ENCODE results near the gene ACR. TPM values are rescaled to one million over a fixed set of nuclear protein-coding genes. Genes with fewer than 3 reads are reported as not detected.
"Not testable (repeated sequence)": the region's sequence is repeated elsewhere in the genome, so short reads cannot be mapped to it uniquely, and the experiment has no call there.

The ACR gene
- total and polyA plus RNA-seq, 2 of the 13 experiments (the other 11 are each of a cell fraction or from before 2014, with no cell fraction given): 0.15 TPM; not detected in 1

DNA sequence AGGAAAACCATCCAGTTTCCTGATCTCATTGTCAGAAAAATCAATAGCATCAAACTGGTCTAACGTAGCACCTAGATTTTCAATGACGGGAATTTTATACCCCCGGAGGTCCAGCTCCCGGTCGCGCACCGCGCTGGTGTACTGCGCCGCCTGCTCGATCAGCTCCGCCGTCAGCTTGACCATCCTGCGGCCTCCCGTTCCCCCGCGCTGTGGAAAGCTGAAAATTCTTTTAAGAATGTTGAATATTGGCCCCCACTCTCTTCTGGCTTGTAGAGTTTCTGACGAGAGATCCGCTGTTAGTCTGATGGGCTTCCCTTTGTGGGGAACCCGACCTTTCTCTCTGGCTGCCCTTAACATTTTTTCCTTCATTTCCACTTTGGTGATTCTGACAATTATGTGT, 17.2 kb downstream of the ACR start:
- H3K9ac ChIP-seq (ENCODE audit: insufficient read depth, low read depth, low read length); in situ Hi-C loops (cut with HindIII; ENCODE audit: extremely low pct_ligation_motif_present, low pct_unique_long_range_greater_than_20kb); FAIRE-seq; intact Hi-C loops (cut with micrococcal nuclease; ENCODE audit: unreplicated experiment); H3K9me3 ChIP-seq (ENCODE audit: low read length); H3K4me1 ChIP-seq (ENCODE audit: insufficient read depth, low read length); CTCF ChIA-PET (ENCODE audit: low intra/inter-chr PET ratio, low total read pairs); POLR2A ChIA-PET; H3K36me3 ChIP-seq (replicated peaks in 1 of 2; ENCODE audit: control insufficient read depth in 1 of 2, insufficient read depth in 2 of 2, low read length in 2 of 2); H3K4me3 ChIP-seq (replicated peaks in 1 of 3; ENCODE audit: insufficient read depth in 1 of 3, low read depth in 2 of 3, low read length in 3 of 3); H2AFZ ChIP-seq (ENCODE audit: low read length); ATAC-seq; H3K27me3 ChIP-seq (ENCODE audit: control insufficient read depth in 1 of 2, insufficient read depth in 2 of 2, low read length in 2 of 2); H3K4me2 ChIP-seq (ENCODE audit: low read depth, low read length); BruUV-seq (replicated peaks); H4K20me1 ChIP-seq (ENCODE audit: insufficient read depth, low read length); DNase-seq (ENCODE audit: low spot score); H3K27ac ChIP-seq (ENCODE audit: extremely low read length, insufficient read depth, low read length); H3K79me2 ChIP-seq (ENCODE audit: insufficient read depth, low read length): not testable (repeated sequence)
- WGBS (ENCODE audit: low lambda C conversion rate): 89% methylated on average over 20 of the region's 20 CpGs

DNA sequence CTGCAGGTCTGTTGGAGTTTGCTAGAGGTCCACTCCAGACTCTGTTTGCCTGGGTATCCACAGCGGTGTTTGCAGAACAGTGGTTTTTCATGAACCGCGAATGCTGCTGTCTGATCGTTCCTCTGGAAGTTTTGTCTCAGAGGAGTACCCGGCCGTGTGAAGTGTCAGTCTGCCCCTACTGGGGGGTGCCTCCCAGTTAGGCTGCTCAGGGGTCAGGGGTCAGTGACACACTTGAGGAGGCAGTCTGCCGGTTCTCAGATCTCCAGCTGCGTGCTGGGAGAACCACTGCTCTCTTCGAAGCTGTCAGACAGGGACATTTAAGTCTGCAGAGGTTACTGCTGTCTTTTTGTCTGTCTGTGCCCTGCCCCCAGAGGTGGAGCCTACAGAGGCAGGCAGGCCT, 18.4 kb downstream of the ACR start:
- POLR2A ChIA-PET: interaction anchor here (0.9 to 1.2 kb wide), 3 partner anchors 56 to 231 kb away, joined by 3 to 7 read pairs (median 4); partner anchors contain the start of genes ARSA and SCO2
- intact Hi-C loops (cut with micrococcal nuclease; ENCODE audit: unreplicated experiment); CTCF ChIA-PET (ENCODE audit: low intra/inter-chr PET ratio, low total read pairs); H3K9me3 ChIP-seq (ENCODE audit: low read length); H3K79me2 ChIP-seq (ENCODE audit: insufficient read depth, low read length); H3K9ac ChIP-seq (ENCODE audit: insufficient read depth, low read depth, low read length); FAIRE-seq; H3K27ac ChIP-seq (ENCODE audit: extremely low read length, insufficient read depth, low read length); H4K20me1 ChIP-seq (ENCODE audit: insufficient read depth, low read length); in situ Hi-C loops (cut with HindIII; ENCODE audit: extremely low pct_ligation_motif_present, low pct_unique_long_range_greater_than_20kb); DNase-seq (ENCODE audit: low spot score); H3K27me3 ChIP-seq (ENCODE audit: control insufficient read depth in 1 of 2, insufficient read depth in 2 of 2, low read length in 2 of 2); ATAC-seq; H3K36me3 ChIP-seq (replicated peaks in 1 of 2; ENCODE audit: control insufficient read depth in 1 of 2, insufficient read depth in 2 of 2, low read length in 2 of 2); H3K4me1 ChIP-seq (ENCODE audit: insufficient read depth, low read length); H2AFZ ChIP-seq (ENCODE audit: low read length): not testable (repeated sequence)
- 0 out of 2 replicates have a peak, but pooled peaks have one; percentile 3 for TF ChIP-seq PHF21A (CRISPR knock-in tag; IDR thresholded peaks at IDR 0.05)
- TF ChIP-seq, protein P1, sequence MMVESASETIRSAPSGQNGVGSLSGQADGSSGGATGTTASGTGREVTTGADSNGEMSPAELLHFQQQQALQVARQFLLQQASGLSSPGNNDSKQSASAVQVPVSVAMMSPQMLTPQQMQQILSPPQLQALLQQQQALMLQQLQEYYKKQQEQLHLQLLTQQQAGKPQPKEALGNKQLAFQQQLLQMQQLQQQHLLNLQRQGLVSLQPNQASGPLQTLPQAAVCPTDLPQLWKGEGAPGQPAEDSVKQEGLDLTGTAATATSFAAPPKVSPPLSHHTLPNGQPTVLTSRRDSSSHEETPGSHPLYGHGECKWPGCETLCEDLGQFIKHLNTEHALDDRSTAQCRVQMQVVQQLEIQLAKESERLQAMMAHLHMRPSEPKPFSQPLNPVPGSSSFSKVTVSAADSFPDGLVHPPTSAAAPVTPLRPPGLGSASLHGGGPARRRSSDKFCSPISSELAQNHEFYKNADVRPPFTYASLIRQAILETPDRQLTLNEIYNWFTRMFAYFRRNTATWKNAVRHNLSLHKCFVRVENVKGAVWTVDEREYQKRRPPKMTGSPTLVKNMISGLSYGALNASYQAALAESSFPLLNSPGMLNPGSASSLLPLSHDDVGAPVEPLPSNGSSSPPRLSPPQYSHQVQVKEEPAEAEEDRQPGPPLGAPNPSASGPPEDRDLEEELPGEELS (CRISPR knock-in tag; IDR thresholded peaks at IDR 0.05): 0 out of 2 replicates have a peak, but pooled peaks have one; percentile 2
- 0% methylated on average over 1 of the region's 9 CpGs for WGBS (ENCODE audit: low lambda C conversion rate)
- Histone ChIP-seq H3K4me2 (ENCODE audit: low read depth, low read length) (peak overlapping the region; percentile 18; the same call in 1 of the 2 replicates), H3K4me3 (replicated peaks in 1 of 3; ENCODE audit: insufficient read depth in 1 of 3, low read depth in 2 of 3, low read length in 3 of 3) (peak overlapping the region in 1 of 3 experiments; percentile 16; a peak in 1 of 6 replicates)
- BruUV-seq (replicated peaks): TSS peak; percentile 69

Measured in HepG2 (cell line).